ENCODE measurements around the gene FBXW8. TPM values are rescaled to one million over a fixed set of nuclear protein-coding genes. Genes with fewer than 3 reads are reported as not detected.

The FBXW8 gene
- total RNA-seq, 1 donor from 2014 or later: 3.3 TPM

- H3K4me1 ChIP-seq: peaks cover 2 to 3% of the 10 kb centered on the region in 2 donors
- H3K9me3 ChIP-seq: no peaks in the 10 kb centered on the region
- H3K4me3 ChIP-seq: no peak overlapping the region
- H3K27me3 ChIP-seq: no peaks in the 10 kb centered on the region
- no peak for DNase-seq (ENCODE audit: low spot score in 2 of 2)
- intact Hi-C loops (cut with DNase I): no loop called here
- no peak overlapping the region for H3K27ac ChIP-seq
- no peak for TF ChIP-seq CTCF (IDR thresholded peaks at IDR 0.05)
- H3K36me3 ChIP-seq: no peaks in the 10 kb centered on the region
Observed at GRCh38 chr12:116919706-116920485, 9.1 kb downstream of the FBXW8 start.

GRCh38 chr12:116920939-116921338 lies 10.2 kb downstream of the FBXW8 start:
- no peak for DNase-seq (ENCODE audit: low spot score in 2 of 2)
- peaks cover 4 to 6% of the 10 kb centered on the region in 2 donors for H3K4me1 ChIP-seq
- H3K36me3 ChIP-seq: no peaks in the 10 kb centered on the region
- H3K27me3 ChIP-seq: no peaks in the 10 kb centered on the region
- no peak for TF ChIP-seq CTCF (IDR thresholded peaks at IDR 0.05)
- H3K9me3 ChIP-seq: no peaks in the 10 kb centered on the region
- H3K4me3 ChIP-seq: no peak overlapping the region
- intact Hi-C loops (cut with DNase I): no loop called here
- H3K27ac ChIP-seq: no peak overlapping the region

DNA sequence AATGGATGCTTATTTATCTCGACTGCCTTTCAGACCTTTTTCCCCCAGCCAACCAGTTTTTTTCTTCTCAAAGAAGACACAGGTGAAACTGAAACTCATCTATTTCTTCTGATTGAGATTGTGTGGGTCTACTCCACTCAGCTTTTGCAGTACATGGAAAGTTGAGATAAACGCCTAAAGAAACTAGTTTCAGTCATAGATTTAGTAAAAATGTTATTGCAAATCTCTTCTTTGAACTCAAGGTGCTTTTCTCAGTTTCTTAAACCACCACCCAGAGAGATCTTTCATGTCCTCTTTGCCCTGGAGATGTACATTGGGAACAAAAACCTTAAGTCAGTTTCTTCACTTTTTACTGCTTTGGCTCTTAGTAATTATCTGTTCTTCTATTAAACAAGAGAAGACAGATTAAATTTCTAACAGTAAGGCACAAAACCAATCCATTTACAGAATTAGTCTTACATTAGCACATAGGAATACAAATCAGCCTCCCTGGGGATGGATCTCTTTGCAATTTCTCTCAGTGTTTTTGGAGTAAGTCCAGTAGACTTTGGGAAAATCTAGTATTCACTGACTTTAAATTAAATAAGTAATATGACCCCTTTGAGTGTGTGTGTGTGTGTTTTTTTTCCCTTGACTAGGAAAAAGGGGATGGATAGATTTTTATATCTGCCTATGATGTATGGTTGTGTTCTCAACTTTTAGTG lies 11.6 kb downstream of the FBXW8 start:
- H3K36me3 ChIP-seq: no peaks in the 10 kb centered on the region
- no peak for DNase-seq (ENCODE audit: low spot score in 2 of 2)
- no peak for TF ChIP-seq CTCF (IDR thresholded peaks at IDR 0.05)
- no peak overlapping the region for H3K4me3 ChIP-seq
- H3K4me1 ChIP-seq: peaks cover 5 to 8% of the 10 kb centered on the region in 2 donors
- no peaks in the 10 kb centered on the region for H3K9me3 ChIP-seq
- intact Hi-C loops (cut with DNase I): no loop called here
- H3K27me3 ChIP-seq: no peaks in the 10 kb centered on the region
- H3K27ac ChIP-seq: no peak overlapping the region

DNA sequence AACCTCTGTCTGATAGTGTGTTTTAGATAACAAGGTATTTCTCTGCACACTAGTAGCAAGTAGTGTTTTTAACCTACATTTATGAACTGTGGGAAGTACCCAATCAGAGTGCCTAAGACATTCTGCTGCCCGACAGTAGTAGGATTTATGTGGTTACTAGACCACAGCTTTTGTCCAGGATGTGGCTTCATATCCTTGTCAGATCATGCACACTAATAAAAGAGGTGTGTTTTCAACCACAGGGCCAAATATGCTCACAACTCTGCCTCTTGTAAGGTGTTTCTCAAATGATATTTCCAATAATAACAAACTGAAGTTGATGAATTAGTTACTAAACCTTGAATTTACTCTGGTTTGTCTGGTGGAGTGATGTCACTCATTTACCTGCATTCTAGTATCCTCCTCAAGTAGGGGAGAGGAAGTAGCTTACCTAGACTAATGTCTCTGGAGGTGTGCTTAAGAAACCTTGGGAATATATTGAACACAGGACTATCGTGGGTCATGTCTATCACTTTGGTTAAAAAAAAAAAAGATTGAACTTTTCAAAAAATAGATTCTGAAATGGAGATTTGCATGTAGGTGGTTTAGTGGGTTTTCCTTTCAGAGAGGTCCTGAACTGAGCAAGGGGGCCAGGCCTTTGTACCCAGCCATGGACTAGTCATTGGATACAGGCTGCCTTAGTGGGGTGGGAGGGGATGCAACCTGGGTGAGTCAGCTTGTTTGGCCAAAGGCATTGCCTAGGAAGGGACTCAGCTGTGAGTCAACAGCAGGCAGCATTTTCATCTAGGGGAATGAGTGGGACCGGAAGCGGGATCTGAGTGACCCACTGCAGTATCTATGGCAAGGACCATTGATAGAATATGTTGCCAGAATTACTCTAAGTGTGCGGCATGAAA lies 14.1 kb downstream of the FBXW8 start:
- Histone ChIP-seq H3K9me3 (no peaks in the 10 kb centered on the region), H3K4me3 (no peak overlapping the region), H3K27ac (no peak overlapping the region), H3K27me3 (no peaks in the 10 kb centered on the region), H3K4me1 (peaks cover 5 to 8% of the 10 kb centered on the region in 2 donors), H3K36me3 (peaks cover 6 to 11% of the 10 kb centered on the region in 2 donors)
- DNase-seq (ENCODE audit: low spot score in 2 of 2): no peak
- no peak for TF ChIP-seq CTCF (IDR thresholded peaks at IDR 0.05)
- intact Hi-C loops (cut with DNase I): no loop called here

Measured in ascending aorta (tissue), 2 donors.